ENCODE measurements around the gene NEK1. TPM values are rescaled to one million over a fixed set of nuclear protein-coding genes. Genes with fewer than 3 reads are reported as not detected.

NEK1 gene
- total RNA-seq, 1 experiment from 2014 or later = 12.3 TPM

DNA sequence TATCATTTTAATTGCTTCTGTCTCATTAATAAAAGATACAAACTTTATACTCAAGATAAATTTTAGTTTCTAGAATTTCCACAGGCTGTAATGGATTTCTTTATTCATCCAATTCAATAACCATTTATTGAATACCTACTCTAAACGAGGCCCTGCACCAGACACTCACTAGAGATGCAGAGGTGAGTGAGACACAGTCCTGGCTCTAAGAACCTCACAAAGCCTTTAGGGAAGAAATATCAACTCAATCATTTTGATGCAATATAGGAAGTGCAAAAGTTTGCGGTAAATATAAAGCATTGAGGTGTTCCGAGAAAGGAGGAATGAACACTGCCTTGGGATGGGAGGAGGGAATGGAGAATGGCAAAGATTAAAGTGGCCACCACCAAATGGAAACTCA is 260.0 kb downstream of the NEK1 start:
- H4K91ac ChIP-seq (ENCODE audit: insufficient read length, low read depth, low read length) = no peak overlapping the region
- H3K79me1 ChIP-seq (ENCODE audit: insufficient read depth, low read depth, low read length, poor library complexity, severe bottlenecking) = no peaks in the 10 kb centered on the region
- no peaks in the 10 kb centered on the region for H3K79me2 ChIP-seq (ENCODE audit: insufficient read depth, low read length)
- H3K9me3 ChIP-seq (ENCODE audit: control insufficient read depth, low read depth, low read length) = no peaks in the 10 kb centered on the region
- H3K4ac ChIP-seq (ENCODE audit: low read depth, low read length) = no peak overlapping the region
- no peak overlapping the region for H3K56ac ChIP-seq (ENCODE audit: insufficient read length, low read depth, low read length)
- H3K18ac ChIP-seq (ENCODE audit: insufficient read length, low read depth, low read length) = no peak overlapping the region
- H4K5ac ChIP-seq (ENCODE audit: insufficient read length, low read depth, low read length) = no peak overlapping the region
- H3K36me3 Mint-ChIP-seq (ENCODE audit: insufficient read depth in 1 of 3, low read depth in 3 of 3) = no peaks in the 10 kb centered on the region
- no peak overlapping the region for H3K9ac ChIP-seq (ENCODE audit: extremely low read depth, insufficient read length, low read length)
- H4K8ac ChIP-seq (replicated peaks; ENCODE audit: insufficient read length, low read depth, low read length) = no peak overlapping the region
- H2BK15ac ChIP-seq (ENCODE audit: low read depth, low read length) = no peak overlapping the region
- H3K27me3 ChIP-seq (ENCODE audit: insufficient read depth, low read length) = no peaks in the 10 kb centered on the region
- H2AK5ac ChIP-seq (ENCODE audit: insufficient read length, low read length) = no peak overlapping the region
- H3K4me1 Mint-ChIP-seq = no peaks in the 10 kb centered on the region
- H3K23me2 ChIP-seq (ENCODE audit: insufficient read length, low read depth, low read length, poor library complexity, severe bottlenecking) = no peaks in the 10 kb centered on the region
- H4K20me1 ChIP-seq (ENCODE audit: control insufficient read depth, insufficient read depth, insufficient read length) = no peaks in the 10 kb centered on the region
- H2AFZ ChIP-seq (ENCODE audit: low read length) = no peak overlapping the region
- no peak overlapping the region for H3K23ac ChIP-seq (ENCODE audit: insufficient read length, low read depth, low read length)
- no peak overlapping the region for H2BK120ac ChIP-seq (ENCODE audit: low read depth, low read length, poor library complexity, severe bottlenecking)
- no peak overlapping the region for H3T11ph ChIP-seq (ENCODE audit: low read length)
- no peaks in the 10 kb centered on the region for H3K9me3 Mint-ChIP-seq
- H2BK20ac ChIP-seq (ENCODE audit: low read depth, low read length, poor library complexity, severe bottlenecking) = no peak overlapping the region
- H2BK12ac ChIP-seq (ENCODE audit: insufficient read length, low read depth, low read length) = no peak overlapping the region
- H3K27me3 Mint-ChIP-seq (ENCODE audit: low read depth) = no peaks in the 10 kb centered on the region
- WGBS (ENCODE audit: extremely low coverage, insufficient read length, low lambda C conversion rate) = no CpG with 5 or more reads among the region's 3 CpGs
- no peaks in the 10 kb centered on the region for H3K4me1 ChIP-seq (ENCODE audit: insufficient read depth, low read length)
- no peak overlapping the region for H3K27ac ChIP-seq (ENCODE audit: insufficient read length, low read depth, low read length)
- no peak overlapping the region for H3K27ac Mint-ChIP-seq
- no peak overlapping the region for H2BK5ac ChIP-seq (ENCODE audit: insufficient read length, low read length)
- H3K14ac ChIP-seq (ENCODE audit: insufficient read depth, low read length) = no peak overlapping the region
- H3K4me2 ChIP-seq (ENCODE audit: insufficient read depth, insufficient read length, low read length) = no peak overlapping the region
- DNase-seq = no peak
- H3K4me3 Mint-ChIP-seq = no peak overlapping the region
- TF ChIP-seq, protein P1, sequence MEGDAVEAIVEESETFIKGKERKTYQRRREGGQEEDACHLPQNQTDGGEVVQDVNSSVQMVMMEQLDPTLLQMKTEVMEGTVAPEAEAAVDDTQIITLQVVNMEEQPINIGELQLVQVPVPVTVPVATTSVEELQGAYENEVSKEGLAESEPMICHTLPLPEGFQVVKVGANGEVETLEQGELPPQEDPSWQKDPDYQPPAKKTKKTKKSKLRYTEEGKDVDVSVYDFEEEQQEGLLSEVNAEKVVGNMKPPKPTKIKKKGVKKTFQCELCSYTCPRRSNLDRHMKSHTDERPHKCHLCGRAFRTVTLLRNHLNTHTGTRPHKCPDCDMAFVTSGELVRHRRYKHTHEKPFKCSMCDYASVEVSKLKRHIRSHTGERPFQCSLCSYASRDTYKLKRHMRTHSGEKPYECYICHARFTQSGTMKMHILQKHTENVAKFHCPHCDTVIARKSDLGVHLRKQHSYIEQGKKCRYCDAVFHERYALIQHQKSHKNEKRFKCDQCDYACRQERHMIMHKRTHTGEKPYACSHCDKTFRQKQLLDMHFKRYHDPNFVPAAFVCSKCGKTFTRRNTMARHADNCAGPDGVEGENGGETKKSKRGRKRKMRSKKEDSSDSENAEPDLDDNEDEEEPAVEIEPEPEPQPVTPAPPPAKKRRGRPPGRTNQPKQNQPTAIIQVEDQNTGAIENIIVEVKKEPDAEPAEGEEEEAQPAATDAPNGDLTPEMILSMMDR (conservative IDR thresholded peaks at IDR 0.05) = no peak

Measured in H9 (cell line).